Fibroblast of lung (primary cell): Measurements from ENCODE around the gene RASSF4. TPM values are rescaled to one million over a fixed set of nuclear protein-coding genes. Genes with fewer than 3 reads are reported as not detected.

Source experiments
- DNase-seq, 2 donors: peaks; one replicate each; pipeline versions ENCODE4 v3.0.0 to v3.0.0-alpha.2; 2010; ENCODE audit warnings: low read depth in 2 of 2
- H2AFZ ChIP-seq: 2 replicates; pipeline ENCODE4 v1.5.1; 2012; ENCODE audit warnings: low read length, control low read depth, inconsistent platforms
- H3K27ac ChIP-seq: 2 replicates; pipeline ENCODE4 v1.5.1; 2011; ENCODE audit warnings: low read length, control low read depth; ENCODE audit not compliant: insufficient read depth
- H3K27me3 ChIP-seq: 2 replicates; pipeline ENCODE4 v1.5.1; 2011; ENCODE audit warnings: mild to moderate bottlenecking, low read length; ENCODE audit not compliant: control insufficient read depth, insufficient read depth
- H3K36me3 ChIP-seq: 2 replicates; pipeline ENCODE4 v1.5.1; 2011; ENCODE audit warnings: low read length; ENCODE audit not compliant: control insufficient read depth, insufficient read depth
- H3K4me1 ChIP-seq: 2 replicates; pipeline ENCODE4 v1.5.1; 2011; ENCODE audit warnings: low read length; ENCODE audit not compliant: control insufficient read depth, insufficient read depth; ENCODE audit errors: extremely low read depth
- H3K4me2 ChIP-seq: 2 replicates; pipeline ENCODE4 v1.5.1; 2011; ENCODE audit warnings: low read length, control low read depth; ENCODE audit not compliant: insufficient read depth; ENCODE audit errors: extremely low read depth
- H3K4me3 ChIP-seq, 4 experiments: fragments of 200-600 bp in 1 of 4; sonication (generic) in 1 of 4; replicated peaks in 1 of 4; 2 replicates each; pipeline ENCODE4 v1.5.1; 2011 to 2016; ENCODE audit warnings: low read length in 4 of 4, low read depth in 3 of 4, mild to moderate bottlenecking in 3 of 4, control low read depth in 2 of 4, inconsistent platforms in 1 of 4, mixed read lengths in 1 of 4; ENCODE audit not compliant: insufficient read depth in 1 of 4; ENCODE audit errors: control extremely low read depth in 1 of 4
- H3K79me2 ChIP-seq: 2 replicates; pipeline ENCODE4 v1.5.1; 2012; ENCODE audit warnings: mild to moderate bottlenecking, low read length, inconsistent platforms; ENCODE audit not compliant: control insufficient read depth, insufficient read depth
- H3K9ac ChIP-seq: 2 replicates; pipeline ENCODE4 v1.5.1; 2011; ENCODE audit warnings: mild to moderate bottlenecking, low read length, control low read depth; ENCODE audit not compliant: insufficient read depth
- H3K9me3 ChIP-seq: 2 replicates; pipeline ENCODE4 v1.5.1; 2012; ENCODE audit warnings: low read depth, low read length; ENCODE audit not compliant: control insufficient read depth, insufficient read depth
- H4K20me1 ChIP-seq: 2 replicates; pipeline ENCODE4 v1.5.1; 2011; ENCODE audit warnings: low read length; ENCODE audit not compliant: control insufficient read depth, insufficient read depth; ENCODE audit errors: extremely low read depth
- EZH2 ChIP-seq: IDR thresholded peaks from 2 replicates; pipeline ENCODE4 v1.5.1; 2012; ENCODE audit warnings: low read length, control low read depth, mild to moderate bottlenecking; ENCODE audit errors: missing control alignments
- polyA plus RNA-seq, 2 donors: library from polyadenylated mRNA; depleted of rRNA in 1 of 2; stranded (reverse) in 1 of 2; unstranded in 1 of 2; fragments of >200 nt; gene quantifications; 2 replicates each; pipeline ENCODE4 v1.2.1, GENCODE V29; 2011 to 2012; ENCODE audit warnings: missing spikeins in 1 of 2
- total RNA-seq: library from RNA; depleted of rRNA; stranded (reverse); fragments of >200 nt; gene quantifications from 2 replicates; pipeline ENCODE4 v1.2.1, GENCODE V29; 2014
- TF ChIP-seq, protein P1 (sequence below), 2 donors: IDR thresholded peaks in 1 of 2; conservative IDR thresholded peaks in 1 of 2; 1 replicate in 1 of 2; 2 replicates in 1 of 2; pipeline ENCODE4 v1.5.1; 2011 to 2012; ENCODE audit warnings: low read length in 2 of 2, control low read depth in 1 of 2, inconsistent platforms in 1 of 2, low read depth in 1 of 2, mild to moderate bottlenecking in 1 of 2

Gene RASSF4
- total and polyA plus RNA-seq, 2 donors (not counting 1 experiment from before 2014, with no cell fraction given), result 6.4 to 11.4 TPM

DNA sequence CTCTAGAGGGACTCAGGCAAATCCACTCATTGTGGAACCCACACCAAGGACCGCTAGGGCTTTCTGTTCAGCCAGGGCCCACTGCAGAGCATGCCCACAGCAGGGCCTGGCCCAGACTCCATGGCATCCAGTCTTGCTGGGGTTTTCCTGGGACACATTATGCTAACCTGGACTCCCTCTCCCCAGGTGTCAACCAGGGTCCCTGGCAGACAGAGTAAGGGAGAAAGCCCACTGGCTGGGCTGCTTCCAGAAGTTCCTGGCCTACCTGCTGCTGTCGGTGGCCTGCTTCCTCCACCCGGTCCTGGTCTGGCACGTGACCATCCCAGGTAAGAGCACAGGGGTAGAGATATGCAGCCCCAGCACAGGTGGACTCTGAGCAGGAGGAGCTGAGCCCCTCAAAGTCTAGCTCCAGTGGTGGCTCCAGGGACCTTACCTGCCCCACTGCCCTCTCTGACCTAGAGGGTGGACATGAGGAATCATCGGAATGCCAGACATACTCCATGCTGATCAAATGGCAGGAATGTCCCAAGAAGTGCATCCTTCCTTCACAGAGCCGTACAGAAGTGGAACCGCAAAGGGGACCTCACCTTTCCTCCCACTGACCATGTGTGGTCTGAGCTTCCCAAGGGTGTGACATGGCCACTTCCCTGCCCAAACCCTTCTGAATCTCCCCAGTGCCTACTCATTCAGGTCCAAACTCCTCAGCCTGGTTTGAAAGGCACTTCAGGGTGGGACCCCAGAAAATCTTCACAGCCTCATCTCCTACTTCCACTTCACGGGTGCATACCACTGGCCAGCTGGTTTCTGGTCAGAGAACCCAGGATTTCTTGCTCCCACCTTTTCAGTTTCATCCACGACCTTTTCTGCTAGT lies 25.9 kb upstream of the RASSF4 start:
- Histone ChIP-seq H4K20me1 (no peaks in the 10 kb centered on the region), H2AFZ (no peak overlapping the region), H3K4me1 (no peaks in the 10 kb centered on the region), H3K79me2 (no peaks in the 10 kb centered on the region), H3K27ac (no peak overlapping the region), H3K9ac (no peak overlapping the region), H3K4me3 (no peak overlapping the region), H3K9me3 (no peaks in the 10 kb centered on the region), H3K4me2 (no peak overlapping the region), H3K27me3 (no peaks in the 10 kb centered on the region), H3K36me3 (no peaks in the 10 kb centered on the region)
- no peak for DNase-seq
- TF ChIP-seq, protein P1, sequence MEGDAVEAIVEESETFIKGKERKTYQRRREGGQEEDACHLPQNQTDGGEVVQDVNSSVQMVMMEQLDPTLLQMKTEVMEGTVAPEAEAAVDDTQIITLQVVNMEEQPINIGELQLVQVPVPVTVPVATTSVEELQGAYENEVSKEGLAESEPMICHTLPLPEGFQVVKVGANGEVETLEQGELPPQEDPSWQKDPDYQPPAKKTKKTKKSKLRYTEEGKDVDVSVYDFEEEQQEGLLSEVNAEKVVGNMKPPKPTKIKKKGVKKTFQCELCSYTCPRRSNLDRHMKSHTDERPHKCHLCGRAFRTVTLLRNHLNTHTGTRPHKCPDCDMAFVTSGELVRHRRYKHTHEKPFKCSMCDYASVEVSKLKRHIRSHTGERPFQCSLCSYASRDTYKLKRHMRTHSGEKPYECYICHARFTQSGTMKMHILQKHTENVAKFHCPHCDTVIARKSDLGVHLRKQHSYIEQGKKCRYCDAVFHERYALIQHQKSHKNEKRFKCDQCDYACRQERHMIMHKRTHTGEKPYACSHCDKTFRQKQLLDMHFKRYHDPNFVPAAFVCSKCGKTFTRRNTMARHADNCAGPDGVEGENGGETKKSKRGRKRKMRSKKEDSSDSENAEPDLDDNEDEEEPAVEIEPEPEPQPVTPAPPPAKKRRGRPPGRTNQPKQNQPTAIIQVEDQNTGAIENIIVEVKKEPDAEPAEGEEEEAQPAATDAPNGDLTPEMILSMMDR (conservative IDR thresholded peaks at IDR 0.05 in 1 of 2, IDR thresholded peaks at IDR 0.05 in 1 of 2; ENCODE audit: low read depth in 1 of 2, low read length in 2 of 2), result no peak
- no peak for TF ChIP-seq EZH2

DNA sequence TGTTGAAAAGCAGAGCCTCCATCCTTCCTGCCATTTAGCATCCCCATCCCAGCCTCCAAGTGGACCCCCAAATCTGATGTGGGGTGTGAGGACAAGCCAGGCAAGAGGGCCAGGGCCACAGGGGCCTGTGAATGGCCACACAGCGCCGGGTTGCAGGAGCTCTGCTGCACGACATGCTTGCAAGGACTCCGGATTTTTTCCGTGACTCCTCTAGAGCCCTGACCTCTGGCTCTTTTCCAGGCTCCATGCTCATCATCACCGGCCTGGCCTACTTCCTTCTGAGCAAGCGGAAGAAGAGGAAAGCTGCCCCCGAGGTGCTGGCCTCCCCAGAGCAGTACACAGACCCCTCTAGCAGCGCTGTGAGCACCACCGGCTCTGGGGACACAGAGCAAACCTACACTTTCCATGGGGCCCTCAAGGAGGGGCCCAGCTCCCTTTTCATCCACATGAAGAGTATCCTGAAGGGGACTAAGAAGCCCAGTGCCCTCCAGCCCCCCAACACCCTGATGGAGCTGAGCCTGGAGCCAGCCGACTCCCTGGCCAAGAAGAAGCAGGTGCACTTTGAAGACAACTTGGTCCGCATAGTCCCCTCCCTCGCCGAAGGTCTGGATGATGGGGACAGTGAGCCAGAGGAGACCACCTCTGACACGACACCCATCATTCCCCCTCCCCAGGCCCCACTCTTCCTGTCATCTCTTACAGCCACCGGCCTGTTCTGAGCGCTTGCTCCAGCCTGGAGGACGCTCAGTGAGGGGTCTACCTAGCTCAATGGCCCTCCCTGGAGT lies 25.0 kb upstream of the RASSF4 start:
- Histone ChIP-seq H3K27ac (no peak overlapping the region), H3K36me3 (no peaks in the 10 kb centered on the region), H3K4me1 (no peaks in the 10 kb centered on the region), H3K27me3 (no peaks in the 10 kb centered on the region), H3K4me3 (no peak overlapping the region), H3K4me2 (no peak overlapping the region), H4K20me1 (no peaks in the 10 kb centered on the region), H2AFZ (no peak overlapping the region), H3K9ac (no peak overlapping the region), H3K79me2 (no peaks in the 10 kb centered on the region), H3K9me3 (no peaks in the 10 kb centered on the region)
- DNase-seq, result peak in 1 of 2 donors; percentile 12
- TF ChIP-seq EZH2, result no peak
- TF ChIP-seq, protein P1 (conservative IDR thresholded peaks at IDR 0.05 in 1 of 2, IDR thresholded peaks at IDR 0.05 in 1 of 2; ENCODE audit: low read depth in 1 of 2, low read length in 2 of 2), result no peak

GRCh38 chr10:44935201-44935965 lies 24.2 kb upstream of the RASSF4 start:
- Histone ChIP-seq H3K9ac (no peak overlapping the region), H3K27me3 (no peaks in the 10 kb centered on the region), H4K20me1 (no peaks in the 10 kb centered on the region), H3K4me1 (no peaks in the 10 kb centered on the region), H3K9me3 (no peaks in the 10 kb centered on the region), H3K4me2 (no peak overlapping the region), H3K79me2 (no peaks in the 10 kb centered on the region), H3K4me3 (no peak overlapping the region), H3K36me3 (no peaks in the 10 kb centered on the region), H3K27ac (no peak overlapping the region), H2AFZ (no peak overlapping the region)
- TF ChIP-seq, protein P1 (conservative IDR thresholded peaks at IDR 0.05 in 1 of 2, IDR thresholded peaks at IDR 0.05 in 1 of 2; ENCODE audit: low read depth in 1 of 2, low read length in 2 of 2), result no peak
- no peak for TF ChIP-seq EZH2
- DNase-seq, result peak; percentile 52 to 98
